T follicular helper cell (primary cell): ENCODE data around the gene SPSB4.

Experiments
- DNase-seq: peaks from one replicate; pipeline ENCODE4 v3.0.0-alpha.2; 2020; ENCODE audit warnings: low read depth

SPSB4 gene

GRCh38 chr3:141055136-141055535 is 4.0 kb downstream of the SPSB4 start:
- no peak for DNase-seq

- DNase-seq: no peak
Measured at GRCh38 chr3:141055536-141056445, 4.6 kb downstream of the SPSB4 start.

- no peak for DNase-seq
Measured at GRCh38 chr3:141056751-141057171, 5.6 kb downstream of the SPSB4 start.

GRCh38 chr3:141057436-141057835 is 6.3 kb downstream of the SPSB4 start:
- no peak for DNase-seq

- DNase-seq: no peak
Measured at GRCh38 chr3:141057946-141058800, 7.0 kb downstream of the SPSB4 start.

GRCh38 chr3:141058996-141059395 is 7.8 kb downstream of the SPSB4 start:
- no peak for DNase-seq

GRCh38 chr3:141059816-141060215 is 8.7 kb downstream of the SPSB4 start:
- DNase-seq: no peak

- DNase-seq: no peak
Measured at GRCh38 chr3:141060327-141060726, 9.2 kb downstream of the SPSB4 start.

GRCh38 chr3:141063831-141064230 is 12.7 kb downstream of the SPSB4 start:
- no peak for DNase-seq

GRCh38 chr3:141064255-141064926 is 13.2 kb downstream of the SPSB4 start:
- DNase-seq: no peak

GRCh38 chr3:141065258-141065657 is 14.1 kb downstream of the SPSB4 start:
- no peak for DNase-seq

- DNase-seq: no peak
Measured at GRCh38 chr3:141065841-141066805, 15.0 kb downstream of the SPSB4 start.

- no peak for DNase-seq
Measured at GRCh38 chr3:141067206-141067974, 16.2 kb downstream of the SPSB4 start.

GRCh38 chr3:141070229-141070628 is 19.1 kb downstream of the SPSB4 start:
- DNase-seq: no peak

GRCh38 chr3:141070727-141071357 is 19.7 kb downstream of the SPSB4 start:
- no peak for DNase-seq

- no peak for DNase-seq
Measured at GRCh38 chr3:141071681-141072260, 20.6 kb downstream of the SPSB4 start.

GRCh38 chr3:141072950-141073349 is 21.8 kb downstream of the SPSB4 start:
- no peak for DNase-seq

- no peak for DNase-seq
Measured at GRCh38 chr3:141073580-141073979, 22.4 kb downstream of the SPSB4 start.

- no peak for DNase-seq
Measured at GRCh38 chr3:141074529-141074928, 23.4 kb downstream of the SPSB4 start.
